SK-N-MC (cell line): Measurements from ENCODE around the gene GALNT13.

ENCODE experiments used
- DNase-seq: peaks from one replicate; pipeline ENCODE4 v3.0.0-alpha.2; 2011; ENCODE audit warnings: low read depth, low spot score
- H3K27ac ChIP-seq: fragments of 200-600 bp; sonication (generic); 2 replicates; pipeline ENCODE4 v1.5.1; 2016; ENCODE audit warnings: mixed run types
- H3K36me3 ChIP-seq: fragments of 200-600 bp; sonication (generic); 2 replicates; pipeline ENCODE4 v1.6.1; 2017; ENCODE audit warnings: antibody characterized with exemption, low read length, mixed read lengths; ENCODE audit not compliant: insufficient read depth
- H3K4me3 ChIP-seq: fragments of 200-600 bp; sonication (generic); 2 replicates; pipeline ENCODE4 v1.5.1; 2016
- H3K9ac ChIP-seq: fragments of 200-600 bp; sonication (generic); 2 replicates; pipeline ENCODE4 v1.8.0; 2017; ENCODE audit warnings: mixed run types, mixed read lengths; ENCODE audit not compliant: insufficient read length
- H3K9me3 ChIP-seq: fragments of 200-600 bp; sonication (generic); 2 replicates; pipeline ENCODE4 v1.6.1; 2017; ENCODE audit warnings: low read depth, mild to moderate bottlenecking, antibody characterized with exemption, low read length, moderate library complexity, mixed read lengths
- EZH2 ChIP-seq: fragments of 200-600 bp; sonication (generic); IDR thresholded peaks from one replicate; pipeline ENCODE4 v1.6.1; 2017; ENCODE audit warnings: antibody characterized with exemption
- FOXP2 ChIP-seq: optimal IDR thresholded peaks from 2 replicates; pipeline ENCODE3; 2011; ENCODE audit warnings: mild to moderate bottlenecking, moderate library complexity; ENCODE audit not compliant: insufficient read depth; ENCODE audit errors: extremely low read length, control extremely low read depth
- POLR2AphosphoS5 ChIP-seq: IDR thresholded peaks from 2 replicates; pipeline ENCODE4 v1.6.1; 2012; ENCODE audit warnings: mild to moderate bottlenecking, low read depth, low read length, borderline replicate concordance

The GALNT13 gene

GRCh38 chr2:153935511-153935910 is 63.8 kb downstream of the GALNT13 start:
- TF ChIP-seq FOXP2 (no peak), EZH2 (no peak), POLR2AphosphoS5 (no peak)
- Histone ChIP-seq H3K9ac (no peak overlapping the region), H3K4me3 (no peak overlapping the region), H3K9me3 (no peaks in the 10 kb centered on the region), H3K36me3 (no peaks in the 10 kb centered on the region), H3K27ac (no peak overlapping the region)
- DNase-seq: no peak

GRCh38 chr2:153939124-153939796 is 67.5 kb downstream of the GALNT13 start:
- Histone ChIP-seq H3K36me3 (no peaks in the 10 kb centered on the region), H3K9me3 (no peaks in the 10 kb centered on the region), H3K27ac (no peak overlapping the region), H3K4me3 (no peak overlapping the region), H3K9ac (no peak overlapping the region)
- no peak for TF ChIP-seq FOXP2
- no peak for TF ChIP-seq EZH2
- TF ChIP-seq POLR2AphosphoS5: no peak
- DNase-seq: no peak

- TF ChIP-seq EZH2 (no peak), FOXP2 (no peak), POLR2AphosphoS5 (no peak)
- no peak overlapping the region for H3K27ac ChIP-seq
- DNase-seq: no peak
Observed at GRCh38 chr2:153940511-153940910, 68.8 kb downstream of the GALNT13 start.

GRCh38 chr2:153944800-153945199 is 73.1 kb downstream of the GALNT13 start:
- DNase-seq: no peak
- no peak for TF ChIP-seq FOXP2
- TF ChIP-seq POLR2AphosphoS5: no peak
- TF ChIP-seq EZH2: no peak
- no peaks in the 10 kb centered on the region for H3K36me3 ChIP-seq
- H3K27ac ChIP-seq: no peak overlapping the region
- H3K9me3 ChIP-seq: no peaks in the 10 kb centered on the region
- H3K9ac ChIP-seq: no peak overlapping the region
- H3K4me3 ChIP-seq: no peak overlapping the region

More at GRCh38 chr2:153940511-153940910, 68.8 kb downstream of the GALNT13 start:
- H3K4me3 ChIP-seq: no peak overlapping the region
- no peaks in the 10 kb centered on the region for H3K36me3 ChIP-seq
- H3K9ac ChIP-seq: no peak overlapping the region
- no peaks in the 10 kb centered on the region for H3K9me3 ChIP-seq

- no peaks in the 10 kb centered on the region for H3K9me3 ChIP-seq
- H3K9ac ChIP-seq: no peak overlapping the region
- H3K27ac ChIP-seq: no peak overlapping the region
- no peaks in the 10 kb centered on the region for H3K36me3 ChIP-seq
- DNase-seq: no peak
- TF ChIP-seq POLR2AphosphoS5 (no peak), FOXP2 (no peak), EZH2 (no peak)
- H3K4me3 ChIP-seq: no peak overlapping the region
Observed at GRCh38 chr2:153946036-153946435, 74.3 kb downstream of the GALNT13 start.

- H3K9me3 ChIP-seq: no peaks in the 10 kb centered on the region
- DNase-seq: no peak
- H3K36me3 ChIP-seq: no peaks in the 10 kb centered on the region
- H3K27ac ChIP-seq: no peak overlapping the region
- TF ChIP-seq POLR2AphosphoS5: no peak
- no peak for TF ChIP-seq FOXP2
- TF ChIP-seq EZH2: no peak
- no peak overlapping the region for H3K9ac ChIP-seq
- H3K4me3 ChIP-seq: no peak overlapping the region
Observed at GRCh38 chr2:153953761-153954160, 82.0 kb downstream of the GALNT13 start.

GRCh38 chr2:153963256-153963655 is 91.5 kb downstream of the GALNT13 start:
- Histone ChIP-seq H3K36me3 (no peaks in the 10 kb centered on the region), H3K9ac (no peak overlapping the region), H3K27ac (no peak overlapping the region), H3K9me3 (no peaks in the 10 kb centered on the region), H3K4me3 (no peak overlapping the region)
- no peak for TF ChIP-seq FOXP2
- TF ChIP-seq POLR2AphosphoS5: no peak
- no peak for TF ChIP-seq EZH2
- DNase-seq: no peak

- Histone ChIP-seq H3K36me3 (no peaks in the 10 kb centered on the region), H3K9ac (no peak overlapping the region), H3K9me3 (no peaks in the 10 kb centered on the region), H3K27ac (no peak overlapping the region), H3K4me3 (no peak overlapping the region)
- TF ChIP-seq FOXP2 (no peak), EZH2 (no peak), POLR2AphosphoS5 (no peak)
- DNase-seq: no peak
Observed at GRCh38 chr2:153967248-153967973, 95.7 kb downstream of the GALNT13 start.
